Measurements from ENCODE around the gene HS6ST1.

DNA sequence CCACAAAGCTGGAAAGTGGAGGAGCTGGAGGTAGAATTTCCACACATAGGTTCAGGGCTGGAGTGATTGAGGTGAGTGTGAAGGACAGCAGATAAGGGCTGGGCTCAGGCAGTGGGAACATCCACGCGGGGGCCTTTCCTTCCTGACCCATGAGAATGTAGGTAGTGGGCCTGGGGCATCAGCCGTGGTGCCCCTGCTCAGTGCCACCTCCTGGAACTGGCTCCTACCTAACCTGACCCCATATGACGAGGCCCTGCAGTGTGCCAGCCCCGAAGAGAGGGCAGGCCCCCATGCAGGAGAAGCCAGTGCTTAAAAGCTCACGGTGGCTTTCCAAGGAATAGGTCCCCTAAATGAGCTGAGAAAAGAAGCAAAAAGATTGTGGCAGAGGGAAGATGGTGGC is 66.2 kb downstream of the HS6ST1 start:
- TF ChIP-seq, protein P1, sequence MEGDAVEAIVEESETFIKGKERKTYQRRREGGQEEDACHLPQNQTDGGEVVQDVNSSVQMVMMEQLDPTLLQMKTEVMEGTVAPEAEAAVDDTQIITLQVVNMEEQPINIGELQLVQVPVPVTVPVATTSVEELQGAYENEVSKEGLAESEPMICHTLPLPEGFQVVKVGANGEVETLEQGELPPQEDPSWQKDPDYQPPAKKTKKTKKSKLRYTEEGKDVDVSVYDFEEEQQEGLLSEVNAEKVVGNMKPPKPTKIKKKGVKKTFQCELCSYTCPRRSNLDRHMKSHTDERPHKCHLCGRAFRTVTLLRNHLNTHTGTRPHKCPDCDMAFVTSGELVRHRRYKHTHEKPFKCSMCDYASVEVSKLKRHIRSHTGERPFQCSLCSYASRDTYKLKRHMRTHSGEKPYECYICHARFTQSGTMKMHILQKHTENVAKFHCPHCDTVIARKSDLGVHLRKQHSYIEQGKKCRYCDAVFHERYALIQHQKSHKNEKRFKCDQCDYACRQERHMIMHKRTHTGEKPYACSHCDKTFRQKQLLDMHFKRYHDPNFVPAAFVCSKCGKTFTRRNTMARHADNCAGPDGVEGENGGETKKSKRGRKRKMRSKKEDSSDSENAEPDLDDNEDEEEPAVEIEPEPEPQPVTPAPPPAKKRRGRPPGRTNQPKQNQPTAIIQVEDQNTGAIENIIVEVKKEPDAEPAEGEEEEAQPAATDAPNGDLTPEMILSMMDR (optimal IDR thresholded peaks at IDR 0.05 in 1 of 3, IDR thresholded peaks at IDR 0.05 in 1 of 3, conservative IDR thresholded peaks at IDR 0.05 in 1 of 3; ENCODE audit: extremely low read depth in 1 of 3, insufficient read depth in 2 of 3, low read length in 3 of 3) = no peak
- no peak for TF ChIP-seq EZH2 (IDR thresholded peaks at IDR 0.05; ENCODE audit: low read length)
